Right cardiac atrium (tissue), 5 donors: ENCODE measurements around the gene CSAG3. TPM values are rescaled to one million over a fixed set of nuclear protein-coding genes. Genes with fewer than 3 reads are reported as not detected.
"Not testable (repeated sequence)": the region's sequence is repeated elsewhere in the genome, so short reads cannot be mapped to it uniquely, and the experiment has no call there.

Experiments
- ATAC-seq, 2 donors: fragments of 200-7000 bp; cut with Tn5 transposase; one replicate each; pipeline versions ENCODE4 v1.8.0 to v1.9.1; 2020; ENCODE audit warnings: moderate library complexity in 2 of 2, mild to moderate bottlenecking in 1 of 2
- DNase-seq, 3 donors: peaks; one replicate each; pipeline ENCODE4 v3.0.0-alpha.2; 2020
- H3K27ac ChIP-seq: one replicate; pipeline ENCODE4 v1.5.1; 2013; ENCODE audit warnings: mild to moderate bottlenecking, low read length, control low read depth, moderate library complexity
- H3K27me3 ChIP-seq: one replicate; pipeline ENCODE4 v1.6.1; 2013; ENCODE audit not compliant: control insufficient read depth, insufficient read depth
- H3K4me1 ChIP-seq: one replicate; pipeline ENCODE4 v1.6.1; 2013; ENCODE audit warnings: low read length; ENCODE audit not compliant: control insufficient read depth, insufficient read depth
- H3K4me3 ChIP-seq: one replicate; pipeline ENCODE4 v1.5.1; 2013; ENCODE audit warnings: low read length, control low read depth
- H3K9me3 ChIP-seq: one replicate; pipeline ENCODE4 v1.6.1; 2013; ENCODE audit warnings: low read length; ENCODE audit not compliant: control insufficient read depth
- WGBS: extraction: QIAGEN DNeasy Blood & Tissue Kit; methylation state at CpG from one replicate; pipeline ENCODE4 v1.1.7; 2013; 5-methylcytosine and 5-hydroxymethylcytosine counted together
- intact Hi-C, 4 donors: fragments of 100-400 bp; cut with DNase I; formaldehyde crosslinking; loops; one replicate each; pipeline versions ENCODE4 v1.11.0 to v1.14.0; 2022 to 2023
- long read RNA-seq, 4 donors: library from polyadenylated mRNA; unstranded; transcript quantifications; one replicate each; pipeline ENCODE4 v2.0.0, GENCODE V29; 2020 to 2021
- polyA plus RNA-seq: library from polyadenylated mRNA; stranded (reverse); fragments of 200-250 nt; gene quantifications from one replicate; pipeline ENCODE4 v1.2.3, GENCODE V29; 2013
- total RNA-seq, 4 donors: library from RNA; stranded (reverse); fragmentation: NEBNext Ultra II Directional; extraction: Animal tissue kit (Norgen Biotek cat#: 25700); gene quantifications; one replicate each; pipeline ENCODE4 v1.2.1, GENCODE V29; 2021
- donor health status: healthy with polysubstance abuse.
- donor health status: DM: no; HTN: yes; CAD: no.
- donor health status: DM: no; HTN: no; CAD: no.
- donor health status: DM: no; HTN: yes; CAD: no; lungs with severe emphysema.
- donor health status: DM: yes; HTN: yes; CAD: no.

Gene CSAG3
- total RNA-seq (not detected), polyA plus RNA-seq (not detected)
- long read RNA-seq, donor 1: 0 reads
- long read RNA-seq, donor 2: 0 reads
- long read RNA-seq, donor 3: 0 reads
- long read RNA-seq, donor 4: 0 reads

DNA sequence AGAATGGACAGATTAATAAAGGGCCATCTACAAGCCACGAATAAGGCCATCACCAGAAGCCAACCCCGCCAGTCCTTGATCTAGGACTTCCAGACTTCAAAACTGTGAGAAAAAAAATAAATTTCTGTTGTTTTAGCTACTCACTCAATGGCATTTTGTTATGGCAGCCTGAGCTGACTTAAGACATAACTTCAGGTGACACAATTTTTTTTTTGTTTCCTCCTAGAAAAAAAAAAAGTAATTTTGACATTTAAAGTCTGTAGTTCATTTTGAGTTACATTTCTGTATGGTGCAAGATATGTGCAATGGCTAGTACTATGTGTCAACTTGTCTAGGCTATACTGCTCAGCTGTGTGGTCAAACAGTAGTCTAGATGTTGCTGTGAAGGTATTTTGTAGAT lies at the start of gene CSAG3:
CSAG3 (plus strand) TSS at position 301 of the 400 bp plus-strand sequence.
- intact Hi-C loops: not testable (repeated sequence)

GRCh38 chrX:152713195-152713594 lies 45.8 kb upstream of the CSAG3 start:
- WGBS: no CpG with 5 or more reads among the region's 5 CpGs
- intact Hi-C loops, H3K27ac ChIP-seq, H3K4me3 ChIP-seq, H3K4me1 ChIP-seq, ATAC-seq, H3K9me3 ChIP-seq, H3K27me3 ChIP-seq, DNase-seq: not testable (repeated sequence)

More for the DNA sequence above, at the start of gene CSAG3:
- not testable (repeated sequence) for H3K9me3 ChIP-seq, DNase-seq, ATAC-seq, H3K27me3 ChIP-seq, H3K4me1 ChIP-seq, H3K4me3 ChIP-seq, H3K27ac ChIP-seq
- WGBS: no CpG with 5 or more reads among the region's 2 CpGs

- H3K4me3 ChIP-seq, intact Hi-C loops, DNase-seq, H3K27me3 ChIP-seq, H3K4me1 ChIP-seq, H3K9me3 ChIP-seq, ATAC-seq, H3K27ac ChIP-seq: not testable (repeated sequence)
- no CpG with 5 or more reads among the region's 35 CpGs for whole genome bisulfite sequencing
These were observed 44.9 kb upstream of the CSAG3 start, which contains the start of gene MAGEA2B for GRCh38 chrX:152713815-152714787. Gene MAGEA2B, plus strand, starts transcription at chrX:152714628. Its CDS starts 2,479 bp downstream, at chrX:152717107.

- 64% methylated on average over 7 of the region's 7 CpGs for WGBS
- Histone ChIP-seq H3K27me3 (no peaks in the 10 kb centered on the region), H3K4me1 (no peaks in the 10 kb centered on the region), H3K9me3 (no peaks in the 10 kb centered on the region), H3K4me3 (no peak overlapping the region), H3K27ac (no peak overlapping the region)
- no peak for DNase-seq
- no peak for ATAC-seq
- intact Hi-C loops: no loop called here
These were observed 33.6 kb upstream of the CSAG3 start for GRCh38 chrX:152725409-152725808.

- ATAC-seq (no peak), DNase-seq (no peak)
- H3K4me3 ChIP-seq: no peak within 1 kb of the TSS
- H3K9me3 ChIP-seq: no peaks in the 10 kb centered on the region
- intact Hi-C loops: no loop called here
- no peak within 1 kb of the TSS for H3K27ac ChIP-seq
- no peaks in the 10 kb centered on the region for H3K27me3 ChIP-seq
- no peaks in the 10 kb centered on the region for H3K4me1 ChIP-seq
- WGBS: 92% methylated on average over 19 of the region's 21 CpGs
These were observed 25.6 kb upstream of the CSAG3 start, which contains the start of the genes CSAG1 and MAGEA12 for GRCh38 chrX:152733261-152733975. Gene CSAG1, minus strand, starts transcription at chrX:152733721. Its CDS starts 1,261 bp downstream, at chrX:152732460. Gene MAGEA12, plus strand, starts transcription at chrX:152733757. Its CDS starts 2,405 bp downstream, at chrX:152736162.

DNA sequence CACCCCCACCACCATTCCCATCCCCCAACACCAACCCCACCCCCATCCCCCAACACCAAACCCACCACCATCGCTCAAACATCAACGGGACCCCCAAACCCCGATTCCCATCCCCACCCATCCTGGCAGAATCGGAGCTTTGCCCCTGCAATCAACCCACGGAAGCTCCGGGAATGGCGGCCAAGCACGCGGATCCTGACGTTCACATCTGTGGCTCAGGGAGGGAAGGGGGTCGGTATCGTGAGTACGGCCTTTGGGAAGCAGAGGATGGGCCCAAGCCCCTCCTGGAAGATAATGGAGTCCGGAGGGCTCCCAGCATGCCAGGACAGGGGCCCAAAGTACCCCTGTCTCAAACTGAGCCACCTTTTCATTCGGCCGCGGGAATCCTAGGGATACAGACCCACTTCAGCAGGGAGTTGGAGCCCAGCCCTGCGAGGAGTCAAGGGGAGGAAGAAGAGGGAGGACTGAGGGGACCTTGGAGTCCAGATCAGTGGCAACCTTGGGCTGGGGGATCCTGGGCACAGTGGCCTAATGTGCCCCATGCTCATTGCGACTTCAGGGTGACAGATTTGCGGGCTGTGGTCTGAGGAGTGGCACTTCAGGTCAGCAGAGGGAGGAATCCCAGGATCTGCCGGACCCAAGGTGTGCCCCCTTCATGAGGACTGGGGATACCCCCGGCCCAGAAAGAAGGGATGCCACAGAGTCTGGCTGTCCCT lies 24.7 kb upstream of the CSAG3 start:
- H3K4me3 ChIP-seq, H3K4me1 ChIP-seq, H3K27ac ChIP-seq, intact Hi-C loops, ATAC-seq, H3K27me3 ChIP-seq, H3K9me3 ChIP-seq, DNase-seq: not testable (repeated sequence)
- 92% methylated on average over 22 of the region's 22 CpGs for WGBS

GRCh38 chrX:152735101-152735500 lies 23.9 kb upstream of the CSAG3 start:
- intact Hi-C loops: no loop called here
- Histone ChIP-seq H3K4me3 (no peak overlapping the region), H3K9me3 (no peaks in the 10 kb centered on the region), H3K27ac (no peak overlapping the region), H3K4me1 (no peaks in the 10 kb centered on the region), H3K27me3 (no peaks in the 10 kb centered on the region)
- DNase-seq: no peak
- WGBS: 64% methylated on average over 2 of the region's 2 CpGs
- ATAC-seq: no peak

DNA sequence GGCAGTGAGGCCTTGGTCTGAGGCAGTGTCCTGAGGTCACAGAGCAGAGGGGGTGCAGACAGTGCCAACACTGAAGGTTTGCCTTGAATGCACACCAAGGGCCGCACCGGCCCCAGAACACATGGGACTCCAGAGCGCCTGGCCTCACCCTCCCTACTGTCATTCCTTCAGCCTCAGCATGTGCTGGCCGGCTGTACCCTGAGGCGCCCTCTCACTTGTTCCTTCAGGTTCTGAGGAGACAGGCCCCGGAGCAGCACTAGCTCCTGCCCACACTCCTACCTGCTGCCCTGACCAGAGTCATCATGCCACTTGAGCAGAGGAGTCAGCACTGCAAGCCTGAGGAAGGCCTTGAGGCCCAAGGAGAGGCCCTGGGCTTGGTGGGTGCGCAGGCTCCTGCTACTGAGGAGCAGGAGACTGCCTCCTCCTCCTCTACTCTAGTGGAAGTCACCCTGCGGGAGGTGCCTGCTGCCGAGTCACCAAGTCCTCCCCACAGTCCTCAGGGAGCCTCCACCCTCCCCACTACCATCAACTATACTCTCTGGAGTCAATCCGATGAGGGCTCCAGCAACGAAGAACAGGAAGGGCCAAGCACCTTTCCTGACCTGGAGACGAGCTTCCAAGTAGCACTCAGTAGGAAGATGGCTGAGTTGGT lies 23.0 kb upstream of the CSAG3 start:
- H3K4me1 ChIP-seq: no peaks in the 10 kb centered on the region
- WGBS: 92% methylated on average over 12 of the region's 12 CpGs
- no peaks in the 10 kb centered on the region for H3K27me3 ChIP-seq
- ATAC-seq (no peak), DNase-seq (no peak)
- H3K27ac ChIP-seq: no peak overlapping the region
- no peak overlapping the region for H3K4me3 ChIP-seq
- intact Hi-C loops: no loop called here
- H3K9me3 ChIP-seq: no peaks in the 10 kb centered on the region

- H3K27me3 ChIP-seq, H3K4me3 ChIP-seq, DNase-seq, H3K9me3 ChIP-seq, intact Hi-C loops, H3K4me1 ChIP-seq, H3K27ac ChIP-seq, ATAC-seq: not testable (repeated sequence)
- 90% methylated on average over 12 of the region's 12 CpGs for WGBS
These were observed 22.5 kb upstream of the CSAG3 start for GRCh38 chrX:152736528-152736927.

DNA sequence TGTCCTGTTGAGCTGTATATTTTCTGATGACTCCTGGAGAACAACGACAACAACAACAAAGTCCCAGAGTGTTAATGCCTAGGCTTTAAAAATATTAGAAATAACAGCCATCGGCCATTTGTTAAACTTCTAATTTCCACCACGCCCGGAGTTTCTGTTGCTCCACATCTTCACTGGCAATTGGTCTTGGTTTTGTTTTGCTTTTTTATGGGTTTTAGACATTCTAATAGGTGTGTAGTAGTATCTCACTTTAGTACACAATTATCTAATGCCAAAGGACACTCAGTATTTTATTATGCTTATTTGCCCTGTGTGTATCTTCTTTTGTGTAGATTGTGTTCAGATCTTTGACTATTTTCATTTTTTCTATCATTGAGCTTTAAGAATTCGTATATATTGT lies 20.5 kb upstream of the CSAG3 start:
- no peak overlapping the region for H3K4me3 ChIP-seq
- no peaks in the 10 kb centered on the region for H3K4me1 ChIP-seq
- H3K9me3 ChIP-seq: no peaks in the 10 kb centered on the region
- H3K27me3 ChIP-seq: no peaks in the 10 kb centered on the region
- H3K27ac ChIP-seq: no peak overlapping the region
- WGBS: 83% methylated on average over 5 of the region's 5 CpGs
- ATAC-seq (no peak), DNase-seq (no peak)
- intact Hi-C loops: no loop called here
